T-helper 22 cell (primary cell): Measurements from ENCODE around the gene XKRX.

Source experiments
- DNase-seq: peaks from one replicate; pipeline ENCODE4 v3.0.0-alpha.2; 2020; ENCODE audit warnings: low read depth

The XKRX gene

GRCh38 chrX:100928660-100929613 lies at the start of gene XKRX:
Gene XKRX (minus strand): TSS chrX:100928917. CDS start chrX:100928304, 613 bp downstream.
- no peak for DNase-seq

- DNase-seq: no peak
These were observed 47.5 kb upstream of the XKRX start for GRCh38 chrX:100976211-100976610.

- DNase-seq: no peak
These were observed 46.5 kb upstream of the XKRX start for GRCh38 chrX:100975212-100975611.

- no peak for DNase-seq
These were observed 44.7 kb upstream of the XKRX start for GRCh38 chrX:100973411-100973810.

GRCh38 chrX:100969936-100970335 lies 41.2 kb upstream of the XKRX start:
- DNase-seq: no peak

- DNase-seq: no peak
These were observed 40.7 kb upstream of the XKRX start, which contains the start of gene ARL13A for GRCh38 chrX:100969408-100969807. Gene ARL13A (plus strand): TSS chrX:100969708. CDS start chrX:100973690, 3,982 bp downstream.

- DNase-seq: no peak
These were observed 35.6 kb upstream of the XKRX start for GRCh38 chrX:100964362-100964761.

- DNase-seq: no peak
These were observed 34.1 kb upstream of the XKRX start for GRCh38 chrX:100962811-100963210.

- no peak for DNase-seq
These were observed 19.8 kb upstream of the XKRX start for GRCh38 chrX:100948557-100948956.

GRCh38 chrX:100946299-100946927 lies 17.7 kb upstream of the XKRX start:
- DNase-seq: no peak

GRCh38 chrX:100944601-100945000 lies 15.9 kb upstream of the XKRX start:
- no peak for DNase-seq

- DNase-seq: no peak
These were observed 10.6 kb upstream of the XKRX start for GRCh38 chrX:100939333-100939732.

GRCh38 chrX:100935767-100936166 lies 7.0 kb upstream of the XKRX start:
- no peak for DNase-seq

- DNase-seq: no peak
These were observed 3.2 kb upstream of the XKRX start for GRCh38 chrX:100931925-100932285.

- DNase-seq: no peak
These were observed 2.7 kb upstream of the XKRX start for GRCh38 chrX:100931218-100931924.

GRCh38 chrX:100926453-100926852 lies 2.3 kb downstream of the XKRX start:
- DNase-seq: no peak

GRCh38 chrX:100924375-100924774 lies 4.3 kb downstream of the XKRX start:
- DNase-seq: no peak

- DNase-seq: no peak
These were observed 13.2 kb downstream of the XKRX start for GRCh38 chrX:100915562-100915961.

- no peak for DNase-seq
These were observed 15.6 kb downstream of the XKRX start for GRCh38 chrX:100913111-100913510.

GRCh38 chrX:100911731-100912130 lies 17.0 kb downstream of the XKRX start:
- no peak for DNase-seq

- DNase-seq: no peak
These were observed 23.1 kb downstream of the XKRX start for GRCh38 chrX:100905620-100906019.

- DNase-seq: no peak
These were observed 24.3 kb downstream of the XKRX start for GRCh38 chrX:100904433-100904832.
